ENCODE results near the gene TAF11L7. TPM values are rescaled to one million over a fixed set of nuclear protein-coding genes. Genes with fewer than 3 reads are reported as not detected.

Gene TAF11L7
- total RNA-seq = not detected in 2 replicates

DNA sequence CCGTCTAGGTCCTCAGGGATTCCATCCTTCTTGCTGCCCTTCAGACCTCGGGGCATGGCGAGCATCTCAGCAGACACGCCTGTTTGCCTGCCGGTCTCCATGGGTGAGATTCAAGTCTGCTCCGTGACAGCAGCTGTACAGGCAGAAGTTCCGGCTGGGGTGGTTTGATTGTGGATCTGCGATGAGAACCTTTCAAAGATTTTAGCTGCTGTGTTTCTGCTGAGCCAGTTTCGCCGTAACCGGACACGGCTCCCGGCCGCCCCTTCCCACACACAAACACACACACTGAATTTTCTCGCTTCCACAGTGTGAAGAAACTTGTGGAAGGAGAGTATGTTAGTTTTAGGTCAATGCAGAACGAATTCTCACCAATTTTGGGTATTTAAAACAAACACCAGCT, at the start of gene TAF11L7:
TSS of gene TAF11L7 (minus strand) at position 101 of the 400 bp plus-strand sequence.

GRCh38 chr5:17634160-17634559, 48.6 kb upstream of the TAF11L7 start, which contains the start of gene TAF11L14:
TAF11L14 (plus strand) TSS chr5:17634460.

DNA sequence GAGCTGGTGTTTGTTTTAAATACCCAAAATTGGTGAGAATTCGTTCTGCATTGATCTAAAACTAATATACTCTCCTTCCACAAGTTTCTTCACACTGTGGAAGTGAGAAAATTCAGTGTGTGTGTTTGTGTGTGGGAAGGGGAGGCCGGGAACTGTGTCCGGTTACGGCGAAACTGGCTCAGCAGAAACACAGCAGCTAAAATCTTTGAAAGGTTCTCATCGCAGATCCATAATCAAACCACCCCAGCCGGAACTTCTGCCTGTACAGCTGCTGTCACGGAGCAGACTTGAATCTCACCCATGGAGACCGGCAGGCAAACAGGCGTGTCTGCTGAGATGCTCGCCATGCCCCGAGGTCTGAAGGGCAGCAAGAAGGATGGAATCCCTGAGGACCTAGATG, 46.2 kb upstream of the TAF11L7 start, which contains the start of gene TAF11L13:
TSS of gene TAF11L13 (plus strand) at position 301 of the 400 bp plus-strand sequence.

GRCh38 chr5:17610092-17610491, 24.5 kb upstream of the TAF11L7 start, which contains the start of gene TAF11L12:
TAF11L12 (plus strand) TSS chr5:17610392.

GRCh38 chr5:17603880-17604279, 18.3 kb upstream of the TAF11L7 start, which contains the start of gene TAF11L11:
TAF11L11 (plus strand) TSS chr5:17604183.

GRCh38 chr5:17597728-17598127, 12.2 kb upstream of the TAF11L7 start, which contains the start of gene TAF11L10:
TAF11L10 (minus strand) TSS chr5:17597828.

DNA sequence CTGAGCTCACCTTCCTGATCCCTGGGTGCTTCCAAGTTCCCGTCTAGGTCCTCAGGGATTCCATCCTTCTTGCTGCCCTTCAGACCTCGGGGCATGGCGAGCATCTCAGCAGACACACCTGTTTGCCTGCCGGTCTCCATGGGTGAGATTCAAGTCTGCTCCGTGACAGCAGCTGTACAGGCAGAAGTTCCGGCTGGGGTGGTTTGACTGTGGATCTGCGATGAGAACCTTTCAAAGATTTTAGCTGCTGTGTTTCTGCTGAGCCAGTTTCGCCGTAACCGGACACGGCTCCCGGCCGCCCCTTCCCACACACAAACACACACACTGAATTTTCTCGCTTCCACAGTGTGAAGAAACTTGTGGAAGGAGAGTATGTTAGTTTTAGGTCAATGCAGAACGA, 8.7 kb upstream of the TAF11L7 start, which contains the start of gene TAF11L9:
TSS of gene TAF11L9 (minus strand) at position 140 of the 400 bp plus-strand sequence.

DNA sequence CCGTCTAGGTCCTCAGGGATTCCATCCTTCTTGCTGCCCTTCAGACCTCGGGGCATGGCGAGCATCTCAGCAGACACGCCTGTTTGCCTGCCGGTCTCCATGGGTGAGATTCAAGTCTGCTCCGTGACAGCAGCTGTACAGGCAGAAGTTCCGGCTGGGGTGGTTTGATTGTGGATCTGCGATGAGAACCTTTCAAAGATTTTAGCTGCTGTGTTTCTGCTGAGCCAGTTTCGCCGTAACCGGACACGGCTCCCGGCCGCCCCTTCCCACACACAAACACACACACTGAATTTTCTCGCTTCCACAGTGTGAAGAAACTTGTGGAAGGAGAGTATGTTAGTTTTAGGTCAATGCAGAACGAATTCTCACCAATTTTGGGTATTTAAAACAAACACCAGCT, 5.3 kb upstream of the TAF11L7 start, which contains the start of gene TAF11L8:
TSS of gene TAF11L8 (minus strand) at position 101 of the 400 bp plus-strand sequence.

Other genes with a start within 250 kb of the TAF11L7 start
- gene TAF11L2, start 87.5 kb downstream of the TAF11L7 start, total RNA-seq = not detected in 2 replicates
- not detected in 2 replicates for gene TAF11L3, start 67.4 kb downstream of the TAF11L7 start, total RNA-seq
- gene TAF11L4, start 64.0 kb downstream of the TAF11L7 start, total RNA-seq = not detected in 2 replicates
- gene TAF11L5, start 60.5 kb downstream of the TAF11L7 start, total RNA-seq = not detected in 2 replicates
- gene TAF11L6, start 57.1 kb downstream of the TAF11L7 start, total RNA-seq = not detected in 2 replicates
- gene TAF11L8, start 5.2 kb upstream of the TAF11L7 start, total RNA-seq = not detected in 2 replicates
- not detected in 2 replicates for gene TAF11L9, start 8.6 kb upstream of the TAF11L7 start, total RNA-seq
- not detected in 2 replicates for gene TAF11L10, start 12.1 kb upstream of the TAF11L7 start, total RNA-seq
- gene TAF11L11, start 18.4 kb upstream of the TAF11L7 start, total RNA-seq = not detected in 2 replicates
- not detected in 2 replicates for gene TAF11L12, start 24.6 kb upstream of the TAF11L7 start, total RNA-seq
- not detected in 2 replicates for gene TAF11L13, start 46.3 kb upstream of the TAF11L7 start, total RNA-seq
- not detected in 2 replicates for gene TAF11L14, start 48.7 kb upstream of the TAF11L7 start, total RNA-seq

Data from epithelial cell of umbilical artery (primary cell).